Sigmoid colon (tissue), 4 donors: Measurements from ENCODE around the gene AK1.
"Not testable (repeated sequence)": the region's sequence is repeated elsewhere in the genome, so short reads cannot be mapped to it uniquely, and the experiment has no call there.

Experiments
- CTCF ChIP-seq, 4 experiments: fragments of 450-650 bp in 3 of 4; fragments of 200-600 bp in 1 of 4; IDR thresholded peaks; one replicate each; pipeline ENCODE4 v1.5.1; 2016 to 2019; ENCODE audit warnings: antibody characterized with exemption in 4 of 4, mild to moderate bottlenecking in 3 of 4, moderate library complexity in 2 of 4
- EP300 ChIP-seq, 4 donors: sonication (generic); formaldehyde crosslinking; IDR thresholded peaks; one replicate each; pipeline ENCODE4 v1.6.1; 2017; ENCODE audit warnings: antibody characterized with exemption in 4 of 4

DNA sequence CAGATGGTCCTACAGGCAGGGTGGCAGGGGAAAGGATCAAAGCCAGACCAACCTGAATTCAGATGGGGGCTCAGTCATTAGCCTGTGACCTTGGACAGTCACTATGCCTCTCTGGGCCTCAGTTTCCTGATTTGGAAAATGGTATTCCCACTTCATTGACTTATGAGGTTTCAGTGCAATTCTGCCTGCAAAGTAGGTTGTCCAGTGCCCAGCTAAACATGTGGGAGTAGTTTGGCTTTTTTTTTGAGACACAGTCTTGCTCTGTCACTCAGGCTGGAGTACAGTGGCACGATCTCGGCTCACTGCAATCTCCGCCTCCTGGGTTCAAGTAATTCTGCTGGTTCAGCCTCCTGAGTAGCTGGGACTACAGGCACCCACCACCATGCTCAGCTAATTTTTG, 40.9 kb downstream of the AK1 start:
- TF ChIP-seq EP300, CTCF (IDR thresholded peaks at IDR 0.05): not testable (repeated sequence)
